ENCODE data around the gene ROBO4.

Gene ROBO4

DNA sequence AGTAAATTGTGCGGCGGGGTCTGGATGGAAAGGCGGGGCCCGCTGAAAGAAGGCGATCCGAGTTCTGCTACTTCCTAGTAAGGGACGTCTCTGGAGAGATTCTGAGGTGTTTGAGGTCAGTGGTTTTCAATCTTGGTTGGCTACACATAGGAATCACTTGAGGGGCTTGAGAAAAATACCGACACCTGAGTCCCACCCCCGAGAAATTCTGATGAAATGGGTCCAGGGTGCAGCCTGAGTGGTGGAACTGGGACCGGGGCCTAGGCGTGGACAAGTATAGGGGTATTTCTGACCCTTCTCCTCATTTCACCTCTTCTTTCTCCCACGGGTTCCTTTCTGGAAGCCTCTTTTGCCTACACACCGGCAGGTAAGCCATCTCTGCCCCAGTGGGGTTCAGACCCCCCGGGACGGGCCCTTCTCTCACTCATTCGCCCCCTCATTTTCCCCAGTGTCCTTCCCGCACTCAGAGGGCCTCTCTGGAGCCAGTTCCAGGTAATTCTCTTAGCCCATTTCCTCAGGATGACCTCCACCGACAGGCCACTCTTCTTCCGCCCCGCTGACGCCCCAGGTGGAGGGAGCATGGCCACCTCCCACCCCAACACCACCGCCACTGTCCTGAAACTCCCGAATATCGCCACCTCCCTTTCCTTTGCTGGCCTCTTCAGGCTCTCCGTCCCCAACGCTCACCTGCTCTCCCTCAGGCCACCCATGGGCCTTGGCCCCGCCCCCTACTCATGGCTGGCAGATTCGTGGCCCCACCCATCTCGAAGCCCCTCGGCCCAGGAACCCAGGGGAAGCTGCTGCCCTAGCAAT is 20.6 kb downstream of the ROBO4 start:
- no peak overlapping the region for H2AFZ ChIP-seq (ENCODE audit: low read depth, low read length)
- no peak overlapping the region for H3K14ac ChIP-seq (ENCODE audit: low read length in 2 of 2)
- peak overlapping the region; percentile 80 for H2BK15ac ChIP-seq (ENCODE audit: low read depth, poor library complexity, severe bottlenecking)
- no peak overlapping the region for H2BK12ac ChIP-seq (ENCODE audit: low read length in 2 of 2)
- peak overlapping the region; percentile 13 to 35 for H3K18ac ChIP-seq (ENCODE audit: low read depth in 1 of 2, low read length in 2 of 2)
- peaks cover 14% of the 10 kb centered on the region for H3K4me1 ChIP-seq (ENCODE audit: control insufficient read depth, insufficient read depth, low read depth, low read length)
- H3K9ac ChIP-seq (ENCODE audit: low read length) = peak overlapping the region; percentile 97
- H3K79me1 ChIP-seq (replicated peaks; ENCODE audit: low read length, poor library complexity, severe bottlenecking) = peaks cover 9% of the 10 kb centered on the region
- H3K9me3 ChIP-seq (ENCODE audit: control insufficient read depth, low read length) = no peaks in the 10 kb centered on the region
- H3K27ac ChIP-seq (ENCODE audit: low read length, poor library complexity, severe bottlenecking) = peak overlapping the region; percentile 15
- H3K4ac ChIP-seq (ENCODE audit: low read depth in 1 of 2, low read length in 2 of 2) = peak overlapping the region in 1 of 2 experiments; percentile 56
- no peak for DNase-seq
- WGBS = 46% methylated on average over 30 of the region's 30 CpGs
- H2AK5ac ChIP-seq (ENCODE audit: low read length, severe bottlenecking) = peak overlapping the region; percentile 40
- H3K27me3 ChIP-seq (ENCODE audit: control insufficient read depth in 1 of 2, insufficient read depth in 1 of 2, low read length in 2 of 2) = peaks cover 31% of the 10 kb centered on the region in 2 experiments
- no peak overlapping the region for H2BK5ac ChIP-seq (ENCODE audit: low read depth, low read length, poor library complexity, severe bottlenecking)
- peak overlapping the region; percentile 49 for H4K8ac ChIP-seq (ENCODE audit: low read length)
- peak overlapping the region; percentile 11 for H2BK120ac ChIP-seq (ENCODE audit: low read depth, low read length)
- peaks cover 0 to 3% of the 10 kb centered on the region in 2 experiments for H3K36me3 ChIP-seq (ENCODE audit: control insufficient read depth in 1 of 2, insufficient read depth in 2 of 2, low read depth in 1 of 2, low read length in 2 of 2)
- H3K23ac ChIP-seq (ENCODE audit: low read length in 2 of 2) = no peak overlapping the region
- H3K4me3 ChIP-seq (ENCODE audit: insufficient read depth in 1 of 2, low read depth in 1 of 2, low read length in 2 of 2) = peak overlapping the region; percentile 78 to 84
- no peak overlapping the region for H4K91ac ChIP-seq (ENCODE audit: low read length)
- peak overlapping the region; percentile 80 for H3K4me2 ChIP-seq (ENCODE audit: low read length, poor library complexity, severe bottlenecking)

DNA sequence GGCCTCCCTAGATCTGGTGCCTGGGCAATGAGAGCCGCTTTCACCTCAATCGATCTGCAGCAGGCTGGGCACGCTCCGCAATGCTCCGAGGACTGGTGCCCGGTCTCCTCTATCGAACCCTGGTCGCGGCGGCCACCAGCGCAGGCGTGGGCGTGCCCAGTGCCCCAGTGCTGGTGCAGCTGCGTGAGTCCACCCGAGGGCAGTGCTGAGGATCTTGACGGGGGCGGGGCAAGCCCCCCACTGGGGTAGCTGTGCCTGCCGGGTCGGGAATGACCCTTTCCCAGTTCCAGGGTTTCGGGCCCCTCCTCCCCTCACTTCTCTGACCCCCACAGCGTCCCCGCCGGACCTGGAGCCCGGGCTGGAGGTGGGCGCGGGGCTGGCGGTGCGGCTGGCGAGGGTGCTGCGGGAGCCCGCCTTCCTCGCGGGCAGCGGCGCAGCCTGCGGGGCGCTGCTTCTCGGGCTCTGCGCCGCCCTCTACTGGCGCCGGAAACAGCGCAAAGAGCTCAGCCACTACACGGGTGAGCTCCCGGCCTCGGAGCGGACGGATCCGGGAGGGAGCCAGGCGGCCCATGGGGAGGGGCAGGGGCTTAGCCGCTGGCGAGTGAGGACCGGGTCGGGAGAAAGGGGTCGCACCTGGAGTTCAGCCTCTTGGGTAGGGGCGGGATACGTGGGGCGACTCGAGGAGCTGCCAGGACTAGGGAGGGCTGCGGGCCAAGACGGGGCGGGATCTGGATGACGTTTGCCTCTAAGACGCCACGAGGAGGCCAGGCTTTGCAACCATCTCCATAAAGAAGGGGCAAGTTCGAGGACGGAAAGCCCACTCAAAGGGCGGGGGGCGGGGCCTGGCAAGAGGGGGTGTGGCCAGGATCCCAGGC is 21.5 kb downstream of the ROBO4 start:
- Histone ChIP-seq H3K9ac (ENCODE audit: low read length) (peak overlapping the region; percentile 97), H3K4me2 (ENCODE audit: low read length, poor library complexity, severe bottlenecking) (peak overlapping the region; percentile 80), H3K36me3 (ENCODE audit: control insufficient read depth in 1 of 2, insufficient read depth in 2 of 2, low read depth in 1 of 2, low read length in 2 of 2) (peaks cover 0 to 3% of the 10 kb centered on the region in 2 experiments), H3K79me1 (replicated peaks; ENCODE audit: low read length, poor library complexity, severe bottlenecking) (peaks cover 9% of the 10 kb centered on the region), H2AFZ (ENCODE audit: low read depth, low read length) (peak overlapping the region; percentile 85), H3K27me3 (ENCODE audit: control insufficient read depth in 1 of 2, insufficient read depth in 1 of 2, low read length in 2 of 2) (peaks cover 39 to 40% of the 10 kb centered on the region in 2 experiments), H3K4me3 (ENCODE audit: insufficient read depth in 1 of 2, low read depth in 1 of 2, low read length in 2 of 2) (peak overlapping the region; percentile 78 to 84), H2BK12ac (ENCODE audit: low read length in 2 of 2) (peak overlapping the region; percentile 9 to 91), H2BK5ac (ENCODE audit: low read depth, low read length, poor library complexity, severe bottlenecking) (peak overlapping the region; percentile 71), H4K91ac (ENCODE audit: low read length) (peak overlapping the region; percentile 90), H2AK5ac (ENCODE audit: low read length, severe bottlenecking) (no peak overlapping the region), H2BK120ac (ENCODE audit: low read depth, low read length) (peak overlapping the region; percentile 82), H4K8ac (ENCODE audit: low read length) (peak overlapping the region; percentile 99), H3K14ac (ENCODE audit: low read length in 2 of 2) (peak overlapping the region in 1 of 2 experiments; percentile 88), H3K18ac (ENCODE audit: low read depth in 1 of 2, low read length in 2 of 2) (peak overlapping the region; percentile 81 to 95), H3K9me3 (ENCODE audit: control insufficient read depth, low read length) (no peaks in the 10 kb centered on the region), H3K27ac (ENCODE audit: low read length, poor library complexity, severe bottlenecking) (peak overlapping the region; percentile 92), H3K4ac (ENCODE audit: low read depth in 1 of 2, low read length in 2 of 2) (peak overlapping the region in 1 of 2 experiments; percentile 86), H3K4me1 (ENCODE audit: control insufficient read depth, insufficient read depth, low read depth, low read length) (peaks cover 14% of the 10 kb centered on the region), H3K23ac (ENCODE audit: low read length in 2 of 2) (peak overlapping the region in 1 of 2 experiments; percentile 66), H2BK15ac (ENCODE audit: low read depth, poor library complexity, severe bottlenecking) (peak overlapping the region; percentile 91)
- peak; percentile 96 for DNase-seq
- WGBS = 1% methylated on average over 66 of the region's 69 CpGs

DNA sequence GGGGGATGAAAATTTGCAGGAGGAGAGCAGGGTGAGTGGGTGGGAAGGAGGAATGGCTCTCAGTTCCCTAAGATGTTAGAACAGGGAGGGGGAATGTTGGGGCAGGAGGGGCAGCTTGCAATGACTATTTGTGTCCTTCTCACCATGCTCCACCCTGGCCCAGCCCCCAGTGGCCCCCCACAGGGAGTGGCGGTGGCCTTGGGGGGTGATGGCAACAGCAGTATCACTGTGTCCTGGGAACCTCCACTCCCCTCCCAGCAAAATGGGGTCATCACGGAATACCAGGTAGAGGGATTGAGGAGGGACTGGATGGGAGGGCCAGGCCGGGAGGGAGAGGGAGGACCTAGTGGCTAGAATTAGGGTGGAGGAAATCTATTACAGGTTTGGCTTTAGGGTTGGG is 22.3 kb downstream of the ROBO4 start:
- Histone ChIP-seq H3K4me2 (ENCODE audit: low read length, poor library complexity, severe bottlenecking) (peak overlapping the region; percentile 80), H3K4ac (ENCODE audit: low read depth in 1 of 2, low read length in 2 of 2) (no peak overlapping the region), H4K91ac (ENCODE audit: low read length) (no peak overlapping the region), H2BK12ac (ENCODE audit: low read length in 2 of 2) (peak overlapping the region in 1 of 2 experiments; percentile 47), H3K79me1 (replicated peaks; ENCODE audit: low read length, poor library complexity, severe bottlenecking) (peaks cover 9% of the 10 kb centered on the region), H3K9ac (ENCODE audit: low read length) (peak overlapping the region; percentile 97), H2AFZ (ENCODE audit: low read depth, low read length) (no peak overlapping the region), H4K8ac (ENCODE audit: low read length) (no peak overlapping the region), H3K9me3 (ENCODE audit: control insufficient read depth, low read length) (no peaks in the 10 kb centered on the region), H2AK5ac (ENCODE audit: low read length, severe bottlenecking) (peak overlapping the region; percentile 27), H2BK120ac (ENCODE audit: low read depth, low read length) (no peak overlapping the region), H3K18ac (ENCODE audit: low read depth in 1 of 2, low read length in 2 of 2) (no peak overlapping the region), H3K4me3 (ENCODE audit: insufficient read depth in 1 of 2, low read depth in 1 of 2, low read length in 2 of 2) (peak overlapping the region in 1 of 2 experiments; percentile 84), H2BK5ac (ENCODE audit: low read depth, low read length, poor library complexity, severe bottlenecking) (no peak overlapping the region), H3K14ac (ENCODE audit: low read length in 2 of 2) (no peak overlapping the region), H3K27me3 (ENCODE audit: control insufficient read depth in 1 of 2, insufficient read depth in 1 of 2, low read length in 2 of 2) (peaks cover 47% of the 10 kb centered on the region in 2 experiments), H3K36me3 (ENCODE audit: control insufficient read depth in 1 of 2, insufficient read depth in 2 of 2, low read depth in 1 of 2, low read length in 2 of 2) (peaks cover 0 to 3% of the 10 kb centered on the region in 2 experiments), H2BK15ac (ENCODE audit: low read depth, poor library complexity, severe bottlenecking) (no peak overlapping the region), H3K4me1 (ENCODE audit: control insufficient read depth, insufficient read depth, low read depth, low read length) (peaks cover 14% of the 10 kb centered on the region), H3K27ac (ENCODE audit: low read length, poor library complexity, severe bottlenecking) (no peak overlapping the region), H3K23ac (ENCODE audit: low read length in 2 of 2) (no peak overlapping the region)
- DNase-seq = no peak
- 44% methylated on average over 3 of the region's 3 CpGs for WGBS
